GM18526 (cell line): Measurements from ENCODE around the gene IFT43.

Experiments
- POLR2A ChIP-seq: IDR thresholded peaks from 3 replicates; pipeline ENCODE4 v1.6.1; 2011; ENCODE audit not compliant: insufficient read length; ENCODE audit errors: extremely low read depth

The IFT43 gene

GRCh38 chr14:76034566-76034965 lies 49.0 kb downstream of the IFT43 start:
- TF ChIP-seq POLR2A = no peak

- no peak for TF ChIP-seq POLR2A
Measured at GRCh38 chr14:76040704-76041103, 55.1 kb downstream of the IFT43 start.

- no peak for TF ChIP-seq POLR2A
Measured at GRCh38 chr14:76045773-76046172, 60.2 kb downstream of the IFT43 start.

GRCh38 chr14:76050250-76050649 lies 64.7 kb downstream of the IFT43 start:
- TF ChIP-seq POLR2A = no peak

- TF ChIP-seq POLR2A = no peak
Measured at GRCh38 chr14:76050797-76051392, 65.3 kb downstream of the IFT43 start.

- no peak for TF ChIP-seq POLR2A
Measured at GRCh38 chr14:76051717-76052465, 66.3 kb downstream of the IFT43 start.

GRCh38 chr14:76053572-76054355 lies 68.2 kb downstream of the IFT43 start:
- no peak for TF ChIP-seq POLR2A

GRCh38 chr14:76055330-76055729 lies 69.8 kb downstream of the IFT43 start:
- no peak for TF ChIP-seq POLR2A

- TF ChIP-seq POLR2A = no peak
Measured at GRCh38 chr14:76056128-76056527, 70.6 kb downstream of the IFT43 start.

- TF ChIP-seq POLR2A = no peak
Measured at GRCh38 chr14:76057914-76058313, 72.4 kb downstream of the IFT43 start.

GRCh38 chr14:76063327-76063726 lies 77.8 kb downstream of the IFT43 start:
- no peak for TF ChIP-seq POLR2A

GRCh38 chr14:76065519-76065918 lies 80.0 kb downstream of the IFT43 start:
- no peak for TF ChIP-seq POLR2A

- TF ChIP-seq POLR2A = no peak
Measured at GRCh38 chr14:76067536-76067935, 82.0 kb downstream of the IFT43 start.

- TF ChIP-seq POLR2A = no peak
Measured at GRCh38 chr14:76073717-76074116, 88.2 kb downstream of the IFT43 start.

GRCh38 chr14:76077340-76077739 lies 91.8 kb downstream of the IFT43 start:
- no peak for TF ChIP-seq POLR2A

GRCh38 chr14:76078501-76078900 lies 92.9 kb downstream of the IFT43 start:
- no peak for TF ChIP-seq POLR2A
